Gastrocnemius medialis (tissue), 4 donors: ENCODE results near the gene RLN3. TPM values are rescaled to one million over a fixed set of nuclear protein-coding genes. Genes with fewer than 3 reads are reported as not detected.

ENCODE experiments used
- ATAC-seq, 2 donors: fragments of 150-250 bp; one replicate each; pipeline ENCODE4 v1.9.1; 2016
- DNase-seq, 2 donors: peaks; one replicate each; pipeline ENCODE4 v3.0.0-alpha.2; 2019
- H3K27ac ChIP-seq, 4 donors: fragments of 200-600 bp; sonication (generic); 1 replicate in 1 of 4; 2 replicates in 3 of 4; pipeline ENCODE4 v1.5.1; 2016 to 2018; ENCODE audit warnings: mild to moderate bottlenecking in 2 of 4, moderate library complexity in 1 of 4
- H3K27me3 ChIP-seq, 3 donors: fragments of 200-600 bp; sonication (generic) in 2 of 3; 1 replicate in 1 of 3; 2 replicates in 2 of 3; pipeline versions ENCODE4 v1.5.1 to v1.6.0; 2016 to 2019; ENCODE audit warnings: mild to moderate bottlenecking in 1 of 3, moderate library complexity in 1 of 3
- H3K36me3 ChIP-seq, 2 donors: fragments of 200-600 bp; sonication (generic) in 1 of 2; one replicate each; pipeline ENCODE4 v1.5.1; 2017 to 2018
- H3K4me1 ChIP-seq, 2 donors: fragments of 200-600 bp; sonication (generic) in 1 of 2; one replicate each; pipeline ENCODE4 v1.5.1; 2016 to 2017; ENCODE audit warnings: mild to moderate bottlenecking in 2 of 2
- H3K4me3 ChIP-seq, 4 donors: fragments of 200-600 bp; sonication (generic) in 3 of 4; 1 replicate in 1 of 4; 2 replicates in 3 of 4; pipeline ENCODE4 v1.5.1; 2016 to 2019; ENCODE audit warnings: mild to moderate bottlenecking in 2 of 4
- H3K9me3 ChIP-seq, 3 donors: fragments of 200-600 bp; sonication (generic) in 2 of 3; 1 replicate in 1 of 3; 2 replicates in 2 of 3; pipeline ENCODE4 v1.5.1; 2016 to 2019
- CTCF ChIP-seq, 5 experiments: fragments of 450-650 bp in 3 of 5; fragments of 200-600 bp in 2 of 5; sonication (generic) in 2 of 5; IDR thresholded peaks in 4 of 5; conservative IDR thresholded peaks in 1 of 5; 1 replicate in 4 of 5; 2 replicates in 1 of 5; pipeline ENCODE4 v1.5.1; 2016 to 2019; ENCODE audit warnings: antibody characterized with exemption in 5 of 5, mild to moderate bottlenecking in 3 of 5, moderate library complexity in 3 of 5
- POLR2A ChIP-seq, 2 donors: fragments of 450-650 bp; IDR thresholded peaks; one replicate each; pipeline ENCODE4 v1.6.1; 2017; ENCODE audit warnings: antibody characterized with exemption in 2 of 2, mild to moderate bottlenecking in 2 of 2, moderate library complexity in 2 of 2
- in situ Hi-C, 4 donors: fragments of 200-750 bp; cut with MboI; loops; one replicate each; pipeline versions ENCODE4 v1.15.0 to v1.8.0; 2017; ENCODE audit warnings: low sequenced_read_pairs in 4 of 4
- intact Hi-C: fragments of 100-400 bp; cut with DNase I; formaldehyde crosslinking; loops from one replicate; pipeline ENCODE4 v1.15.1; 2023; ENCODE audit warnings: low total_unique reads
- total RNA-seq, 4 donors: library from RNA; depleted of rRNA; stranded (reverse); fragments of >200 nt; gene quantifications; one replicate each; pipeline versions ENCODE4 v1.1.0 to v1.2.3, GENCODE V29; 2016

The RLN3 gene
- total RNA-seq, 4 donors from 2014 or later = not detected

- intact Hi-C loops = no loop called here
- ATAC-seq (no peak), DNase-seq (no peak)
- Histone ChIP-seq H3K9me3 (no peaks in the 10 kb centered on the region), H3K27me3 (peaks cover 4 to 17% (median 12%) of the 10 kb centered on the region in 3 donors), H3K4me3 (no peak overlapping the region), H3K36me3 (no peaks in the 10 kb centered on the region), H3K4me1 (no peaks in the 10 kb centered on the region), H3K27ac (no peak overlapping the region)
- in situ Hi-C loops = loop anchor here (10.0 to 25.0 kb wide), 3 partner anchors 158 to 466 kb away; no protein-coding TSS in a partner anchor
- TF ChIP-seq POLR2A (IDR thresholded peaks at IDR 0.05) (no peak), CTCF (IDR thresholded peaks at IDR 0.05 in 4 of 5, conservative IDR thresholded peaks at IDR 0.05 in 1 of 5) (no peak)
These were observed 25.1 kb downstream of the RLN3 start for GRCh38 chr19:14053032-14053431.

DNA sequence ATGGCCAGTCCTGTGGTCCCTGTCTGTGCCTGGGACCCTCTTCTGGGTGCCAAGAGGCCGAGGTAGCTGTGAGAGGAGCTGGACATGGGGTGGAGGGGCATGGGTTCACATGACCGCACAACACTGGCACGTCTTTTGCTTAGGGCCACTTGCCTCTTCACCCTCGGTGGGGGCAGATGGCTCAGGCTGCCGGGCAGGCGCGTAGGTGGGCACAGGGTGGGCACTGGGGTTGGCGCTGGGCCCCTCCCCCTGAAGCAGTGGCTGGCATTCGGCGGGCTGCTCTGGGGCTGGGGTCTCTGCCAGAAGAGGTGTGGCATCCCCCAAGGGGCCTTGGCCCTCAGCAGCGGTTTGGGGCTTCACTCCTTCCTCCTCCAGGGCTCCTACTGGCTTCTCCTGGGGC is 25.6 kb downstream of the RLN3 start:
- ATAC-seq (no peak), DNase-seq (no peak)
- intact Hi-C loops = no loop called here
- Histone ChIP-seq H3K36me3 (no peaks in the 10 kb centered on the region), H3K4me1 (no peaks in the 10 kb centered on the region), H3K27me3 (peaks cover 9 to 21% (median 17%) of the 10 kb centered on the region in 3 donors), H3K9me3 (no peaks in the 10 kb centered on the region), H3K4me3 (no peak overlapping the region), H3K27ac (no peak overlapping the region)
- no peak for TF ChIP-seq CTCF (IDR thresholded peaks at IDR 0.05 in 4 of 5, conservative IDR thresholded peaks at IDR 0.05 in 1 of 5)
- TF ChIP-seq POLR2A (IDR thresholded peaks at IDR 0.05) = no peak
- in situ Hi-C loops = loop anchor here (10.0 to 25.0 kb wide), 3 partner anchors 159 to 466 kb away; no protein-coding TSS in a partner anchor

DNA sequence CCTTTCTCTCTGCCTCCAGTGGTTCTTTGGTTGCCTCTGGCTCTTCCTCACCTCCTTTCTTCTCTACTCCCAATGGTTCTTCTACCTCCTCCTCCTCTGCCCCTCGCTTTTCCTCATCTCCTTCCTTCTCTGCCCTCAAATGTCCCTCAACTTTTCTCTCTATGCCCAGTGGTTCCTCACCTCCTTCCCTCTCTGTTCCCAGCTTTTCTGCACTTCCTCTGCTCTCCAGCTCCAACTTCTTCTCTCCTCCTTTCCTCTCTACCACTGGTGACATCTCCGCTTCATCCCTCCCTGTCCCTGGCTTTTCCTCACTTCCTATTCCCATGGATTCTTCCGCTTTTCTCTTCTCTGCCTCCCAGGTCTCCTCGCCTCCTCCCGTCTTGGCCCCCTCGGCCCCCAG is 26.2 kb downstream of the RLN3 start:
- in situ Hi-C loops (loop anchor here (10.0 to 25.0 kb wide), 3 partner anchors 159 to 467 kb away; no protein-coding TSS in a partner anchor), intact Hi-C loops (no loop called here)
- H3K4me3 ChIP-seq = no peak overlapping the region
- H3K36me3 ChIP-seq = no peaks in the 10 kb centered on the region
- H3K4me1 ChIP-seq = peaks cover 0 to 4% of the 10 kb centered on the region in 2 donors
- TF ChIP-seq POLR2A (IDR thresholded peaks at IDR 0.05) (no peak), CTCF (IDR thresholded peaks at IDR 0.05 in 4 of 5, conservative IDR thresholded peaks at IDR 0.05 in 1 of 5) (no peak)
- DNase-seq (no peak), ATAC-seq (no peak)
- H3K27me3 ChIP-seq = peaks cover 15 to 27% (median 23%) of the 10 kb centered on the region in 3 donors
- H3K9me3 ChIP-seq = no peaks in the 10 kb centered on the region
- H3K27ac ChIP-seq = no peak overlapping the region

DNA sequence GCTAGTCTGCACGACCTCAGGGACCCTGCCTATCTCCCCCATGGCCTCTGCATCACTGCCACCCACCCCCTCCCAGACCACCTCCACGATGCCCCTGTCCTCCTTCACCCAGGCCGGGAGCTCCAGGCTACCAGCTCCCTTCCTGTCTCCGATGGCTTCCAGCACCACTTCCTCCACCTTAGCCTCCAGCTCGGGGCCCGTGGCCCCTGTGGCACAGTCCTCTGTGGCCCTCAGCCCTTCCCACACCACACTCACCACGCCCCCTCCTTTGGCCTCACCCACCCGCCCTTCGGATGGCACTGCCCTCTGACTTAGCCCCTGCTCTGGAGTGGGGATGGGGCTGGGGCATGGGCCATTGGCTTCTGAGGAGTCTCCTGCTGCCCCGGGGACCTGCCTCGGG is 26.8 kb downstream of the RLN3 start:
- Histone ChIP-seq H3K27ac (no peak overlapping the region), H3K4me1 (peaks cover 0 to 4% of the 10 kb centered on the region in 2 donors), H3K9me3 (no peaks in the 10 kb centered on the region), H3K4me3 (no peak overlapping the region), H3K36me3 (no peaks in the 10 kb centered on the region), H3K27me3 (peaks cover 20 to 34% (median 29%) of the 10 kb centered on the region in 3 donors)
- TF ChIP-seq CTCF (IDR thresholded peaks at IDR 0.05 in 4 of 5, conservative IDR thresholded peaks at IDR 0.05 in 1 of 5) = no peak
- no peak for TF ChIP-seq POLR2A (IDR thresholded peaks at IDR 0.05)
- no peak for DNase-seq
- ATAC-seq = no peak
- in situ Hi-C loops = loop anchor here (10.0 to 25.0 kb wide), 3 partner anchors 160 to 467 kb away; no protein-coding TSS in a partner anchor
- intact Hi-C loops = no loop called here

- ATAC-seq (no peak), DNase-seq (no peak)
- H3K27ac ChIP-seq = no peak overlapping the region
- peaks cover 0 to 4% of the 10 kb centered on the region in 2 donors for H3K4me1 ChIP-seq
- peaks cover 20 to 39% (median 36%) of the 10 kb centered on the region in 3 donors for H3K27me3 ChIP-seq
- no peaks in the 10 kb centered on the region for H3K36me3 ChIP-seq
- H3K9me3 ChIP-seq = no peaks in the 10 kb centered on the region
- in situ Hi-C loops (loop anchor here (10.0 to 25.0 kb wide), 3 partner anchors 161 to 468 kb away; no protein-coding TSS in a partner anchor), intact Hi-C loops (no loop called here)
- TF ChIP-seq POLR2A (IDR thresholded peaks at IDR 0.05) = no peak
- TF ChIP-seq CTCF (IDR thresholded peaks at IDR 0.05 in 4 of 5, conservative IDR thresholded peaks at IDR 0.05 in 1 of 5) = no peak
- no peak overlapping the region for H3K4me3 ChIP-seq
These were observed 27.4 kb downstream of the RLN3 start for GRCh38 chr19:14055396-14055795.
